Neural progenitor cell (in vitro differentiated cells): ENCODE results near the gene TPM1.

Experiments used
- EZH2 ChIP-seq: fragments of 200-600 bp; sonication (generic); IDR thresholded peaks from 2 replicates; pipeline ENCODE4 v1.6.1; 2017; ENCODE audit warnings: antibody characterized with exemption, mild to moderate bottlenecking, moderate library complexity
- TF ChIP-seq, protein P1 (sequence below): fragments of 200-600 bp; sonication (generic); IDR thresholded peaks from 2 replicates; pipeline ENCODE4 v1.5.1; 2017; ENCODE audit warnings: antibody characterized with exemption, mild to moderate bottlenecking

DNA sequence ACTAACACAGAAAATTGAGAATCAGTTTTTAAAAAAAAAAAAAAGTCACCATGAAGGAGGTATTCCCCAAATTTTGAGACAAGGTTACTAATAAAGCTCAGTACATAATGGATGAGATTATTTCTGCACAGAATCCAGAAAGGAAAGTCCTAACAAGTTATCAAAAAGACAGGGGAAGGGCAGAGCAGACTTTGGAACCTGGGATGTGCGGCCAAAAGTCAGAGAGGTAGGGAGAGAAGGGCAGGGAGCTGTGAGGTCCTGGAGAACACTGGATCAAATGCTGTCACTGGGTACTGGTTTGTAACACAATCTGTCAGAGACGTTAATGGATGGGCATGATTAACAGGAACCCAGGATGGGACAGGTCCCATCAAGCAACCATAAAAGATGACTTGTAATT, 67.0 kb downstream of the TPM1 start:
- TF ChIP-seq, protein P1, sequence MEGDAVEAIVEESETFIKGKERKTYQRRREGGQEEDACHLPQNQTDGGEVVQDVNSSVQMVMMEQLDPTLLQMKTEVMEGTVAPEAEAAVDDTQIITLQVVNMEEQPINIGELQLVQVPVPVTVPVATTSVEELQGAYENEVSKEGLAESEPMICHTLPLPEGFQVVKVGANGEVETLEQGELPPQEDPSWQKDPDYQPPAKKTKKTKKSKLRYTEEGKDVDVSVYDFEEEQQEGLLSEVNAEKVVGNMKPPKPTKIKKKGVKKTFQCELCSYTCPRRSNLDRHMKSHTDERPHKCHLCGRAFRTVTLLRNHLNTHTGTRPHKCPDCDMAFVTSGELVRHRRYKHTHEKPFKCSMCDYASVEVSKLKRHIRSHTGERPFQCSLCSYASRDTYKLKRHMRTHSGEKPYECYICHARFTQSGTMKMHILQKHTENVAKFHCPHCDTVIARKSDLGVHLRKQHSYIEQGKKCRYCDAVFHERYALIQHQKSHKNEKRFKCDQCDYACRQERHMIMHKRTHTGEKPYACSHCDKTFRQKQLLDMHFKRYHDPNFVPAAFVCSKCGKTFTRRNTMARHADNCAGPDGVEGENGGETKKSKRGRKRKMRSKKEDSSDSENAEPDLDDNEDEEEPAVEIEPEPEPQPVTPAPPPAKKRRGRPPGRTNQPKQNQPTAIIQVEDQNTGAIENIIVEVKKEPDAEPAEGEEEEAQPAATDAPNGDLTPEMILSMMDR: no peak
- TF ChIP-seq EZH2: no peak
